Activated T-cell treated with anti-CD3 and anti-CD28 coated beads for 1 hour (primary cell): ENCODE measurements around the gene PIRT.
"Not testable (repeated sequence)": the region's sequence is repeated elsewhere in the genome, so short reads cannot be mapped to it uniquely, and the experiment has no call there.

ENCODE experiments used
- DNase-seq: peaks from one replicate; pipeline ENCODE4 v3.0.0-alpha.2; 2020; ENCODE audit warnings: low read depth

PIRT gene

GRCh38 chr17:10837921-10838320 is at the start of gene PIRT:
PIRT (minus strand) TSS chr17:10838087; CDS start chr17:10825645, 12,442 bp downstream.
- no peak for DNase-seq

GRCh38 chr17:10881959-10882358 is 44.1 kb upstream of the PIRT start:
- DNase-seq, result no peak

GRCh38 chr17:10879190-10879836 is 41.4 kb upstream of the PIRT start:
- no peak for DNase-seq

GRCh38 chr17:10875984-10876555 is 38.2 kb upstream of the PIRT start:
- DNase-seq, result no peak

- DNase-seq, result no peak
Observed at GRCh38 chr17:10875430-10875851, 37.6 kb upstream of the PIRT start.

- DNase-seq, result no peak
Observed at GRCh38 chr17:10871914-10872313, 34.0 kb upstream of the PIRT start.

GRCh38 chr17:10870336-10871050 is 32.6 kb upstream of the PIRT start:
- DNase-seq, result no peak

- not testable (repeated sequence) for DNase-seq
Observed at GRCh38 chr17:10868744-10869143, 30.9 kb upstream of the PIRT start.

GRCh38 chr17:10859051-10859450 is 21.2 kb upstream of the PIRT start:
- no peak for DNase-seq

- DNase-seq, result no peak
Observed at GRCh38 chr17:10857976-10858375, 20.1 kb upstream of the PIRT start.

- DNase-seq, result not testable (repeated sequence)
Observed at GRCh38 chr17:10846636-10847035, 8.7 kb upstream of the PIRT start.

GRCh38 chr17:10845388-10845751 is 7.5 kb upstream of the PIRT start:
- no peak for DNase-seq

- DNase-seq, result peak; percentile 59
Observed at GRCh38 chr17:10844621-10845387, 6.9 kb upstream of the PIRT start.

- no peak for DNase-seq
Observed at GRCh38 chr17:10843811-10844210, 5.9 kb upstream of the PIRT start.

GRCh38 chr17:10842658-10843057 is 4.8 kb upstream of the PIRT start:
- DNase-seq, result no peak

GRCh38 chr17:10838682-10839081 is 795 bp upstream of the PIRT start:
- DNase-seq, result no peak

- no peak for DNase-seq
Observed at GRCh38 chr17:10836966-10837590, 809 bp downstream of the PIRT start.

- DNase-seq, result no peak
Observed at GRCh38 chr17:10836145-10836544, 1.7 kb downstream of the PIRT start.

- no peak for DNase-seq
Observed at GRCh38 chr17:10831696-10832095, 6.2 kb downstream of the PIRT start.

- DNase-seq, result no peak
Observed at GRCh38 chr17:10827898-10828552, 9.9 kb downstream of the PIRT start.

- DNase-seq, result no peak
Observed at GRCh38 chr17:10824874-10825273, 13.0 kb downstream of the PIRT start.

- DNase-seq, result no peak
Observed at GRCh38 chr17:10821770-10822169, 16.1 kb downstream of the PIRT start.
